ENCODE data around the gene PDSS1.

Gene PDSS1

DNA sequence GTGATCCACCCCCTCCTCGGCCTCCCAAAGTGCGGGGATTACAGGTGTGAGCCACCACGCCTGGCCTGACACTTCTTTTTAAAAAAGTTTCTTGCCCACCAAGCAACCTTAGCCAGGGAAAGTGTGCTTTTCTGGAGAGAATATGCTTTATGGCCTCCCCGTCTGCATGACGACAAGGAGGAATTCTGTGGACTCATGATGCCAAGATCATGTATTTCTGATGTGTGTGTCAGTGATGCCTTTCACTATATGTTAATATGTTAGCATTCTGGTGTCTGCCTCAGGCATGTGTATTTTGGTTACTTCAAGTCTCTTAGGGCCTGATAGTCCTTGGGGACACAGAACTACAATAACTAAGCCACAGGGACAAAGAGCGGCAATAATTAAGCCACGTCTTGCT lies 2.1 kb downstream of the PDSS1 start:
- no peak for DNase-seq

DNA sequence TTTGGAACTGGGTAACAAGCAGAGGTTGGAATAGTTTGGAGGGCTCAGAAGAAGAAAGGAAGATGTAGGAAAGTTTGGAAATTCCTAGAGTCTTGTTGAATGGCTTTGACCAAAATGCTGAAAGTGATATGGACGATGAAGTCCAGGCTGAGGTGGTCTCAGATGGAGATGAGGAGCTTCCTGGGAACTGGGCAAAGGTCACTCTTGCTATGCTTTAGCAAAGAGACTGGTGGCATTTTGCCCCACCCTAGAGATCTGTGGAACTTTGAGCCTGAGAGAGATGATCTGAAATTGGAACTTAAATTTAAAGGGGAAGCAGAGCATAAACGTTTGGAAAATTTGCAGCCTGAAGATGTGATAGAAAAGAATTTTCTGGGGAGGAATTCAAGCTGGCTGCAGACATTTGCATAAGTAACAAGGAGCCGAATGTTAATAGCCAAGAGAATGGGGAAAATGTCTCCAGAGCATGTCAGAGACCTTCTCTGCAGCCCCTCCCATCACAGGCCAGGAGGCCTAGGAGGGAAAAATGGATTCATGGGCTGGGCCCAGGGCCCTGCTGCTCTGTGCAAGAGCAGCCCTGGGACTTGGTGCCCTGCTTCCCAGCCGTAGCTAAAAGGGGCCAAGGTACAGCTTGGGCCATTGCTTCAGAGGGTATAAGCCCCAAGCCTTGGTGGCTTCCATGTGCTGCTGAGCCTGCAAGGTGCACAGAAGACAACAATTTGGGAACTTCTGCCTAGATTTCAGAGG lies 3.6 kb downstream of the PDSS1 start:
- DNase-seq, result no peak

DNA sequence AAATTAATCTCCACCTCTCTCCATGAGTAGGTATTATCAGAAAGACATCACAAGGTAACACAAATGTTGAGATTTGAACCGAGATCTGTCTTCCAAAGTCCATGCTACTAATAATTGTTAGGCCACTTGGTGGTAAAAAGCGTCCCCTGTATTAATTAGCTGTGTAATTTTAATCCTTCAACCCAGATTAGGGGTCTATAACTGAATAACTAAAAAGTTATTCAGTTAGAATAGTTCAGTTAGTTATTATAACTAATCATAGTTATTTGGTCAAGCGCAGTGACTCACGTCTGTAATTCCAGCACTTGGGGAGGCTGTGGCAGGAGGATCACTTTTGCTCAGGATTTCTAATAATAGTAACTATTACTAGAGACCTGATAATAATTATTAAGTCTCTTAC lies 5.6 kb downstream of the PDSS1 start:
- no peak for DNase-seq

DNA sequence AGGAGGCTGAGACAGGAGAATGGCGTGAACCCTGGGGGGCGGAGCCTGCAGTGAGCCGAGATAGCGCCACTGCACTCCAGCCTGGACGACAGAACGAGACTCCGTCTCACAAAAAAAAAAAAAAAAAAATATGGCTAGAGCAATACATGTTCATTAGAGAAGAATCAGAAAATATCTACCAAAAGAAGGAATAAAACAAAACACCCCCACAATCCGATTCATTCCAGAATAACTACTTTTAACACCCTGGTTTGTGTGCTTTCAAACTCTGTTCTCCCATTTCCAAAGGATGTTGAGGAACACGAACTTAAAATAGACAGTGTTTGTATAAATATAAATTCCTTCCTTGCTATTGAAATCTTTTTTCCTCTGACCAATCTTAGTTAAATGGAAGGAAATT lies 6.5 kb downstream of the PDSS1 start:
- DNase-seq, result no peak

DNA sequence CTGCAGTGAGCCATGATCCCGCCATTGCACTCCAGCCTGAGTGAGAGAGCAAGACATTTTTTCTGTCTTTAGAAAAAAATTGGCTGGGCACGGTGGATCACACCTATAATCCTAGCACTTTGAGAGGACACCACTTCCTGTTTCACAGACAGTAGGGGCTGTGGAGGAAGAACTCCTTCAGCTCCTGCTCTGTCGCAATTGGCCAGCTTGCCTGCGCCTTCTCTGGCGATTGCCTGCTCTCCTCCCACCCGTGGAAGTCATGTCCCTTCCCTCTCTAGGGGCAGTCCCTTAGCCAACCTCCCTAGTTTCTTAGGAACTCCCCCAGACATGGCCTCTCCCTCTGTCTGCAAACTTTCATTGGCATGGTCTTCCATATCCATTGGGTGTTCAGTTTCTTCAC lies 8.7 kb downstream of the PDSS1 start:
- DNase-seq, result no peak

DNA sequence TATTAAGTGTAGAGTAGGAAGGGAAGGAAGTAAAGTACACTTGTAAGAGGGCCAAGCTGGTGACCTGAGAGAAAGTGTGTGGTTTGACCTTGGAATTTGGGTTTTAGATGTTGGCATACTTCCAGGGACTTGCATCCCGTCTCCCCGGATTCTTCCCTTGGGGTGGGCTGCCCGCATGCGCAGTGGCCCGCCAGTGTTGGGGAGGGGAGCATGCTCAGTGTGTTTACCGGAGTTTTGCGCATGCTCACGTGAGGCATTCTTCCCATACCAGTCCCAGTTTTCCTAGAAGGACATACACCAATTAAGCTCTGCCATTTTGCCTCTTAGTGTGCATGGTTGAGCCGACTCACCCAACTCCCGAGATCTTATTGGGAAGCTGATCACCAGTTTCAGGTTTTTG lies 9.4 kb downstream of the PDSS1 start:
- no peak for DNase-seq

DNA sequence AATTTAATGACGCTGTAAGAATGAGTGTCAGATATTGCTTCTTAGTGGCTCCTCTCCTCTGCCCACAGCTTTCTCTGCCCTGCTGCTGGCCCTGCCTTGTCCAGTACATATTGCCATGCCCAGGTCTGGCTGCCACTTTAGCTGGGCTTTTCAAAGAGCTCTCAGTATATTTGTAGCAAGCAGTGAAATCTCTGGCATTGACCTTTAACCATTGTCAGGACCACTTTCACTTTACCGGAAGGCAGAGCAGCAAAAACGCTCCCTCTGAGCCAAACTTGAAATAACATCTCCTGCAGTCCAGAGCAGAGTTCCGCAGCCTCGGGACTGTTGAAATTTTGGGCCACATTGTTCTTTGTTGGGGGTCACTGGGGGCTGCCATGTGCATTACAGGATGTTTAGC lies 13.8 kb downstream of the PDSS1 start:
- no peak for DNase-seq

DNA sequence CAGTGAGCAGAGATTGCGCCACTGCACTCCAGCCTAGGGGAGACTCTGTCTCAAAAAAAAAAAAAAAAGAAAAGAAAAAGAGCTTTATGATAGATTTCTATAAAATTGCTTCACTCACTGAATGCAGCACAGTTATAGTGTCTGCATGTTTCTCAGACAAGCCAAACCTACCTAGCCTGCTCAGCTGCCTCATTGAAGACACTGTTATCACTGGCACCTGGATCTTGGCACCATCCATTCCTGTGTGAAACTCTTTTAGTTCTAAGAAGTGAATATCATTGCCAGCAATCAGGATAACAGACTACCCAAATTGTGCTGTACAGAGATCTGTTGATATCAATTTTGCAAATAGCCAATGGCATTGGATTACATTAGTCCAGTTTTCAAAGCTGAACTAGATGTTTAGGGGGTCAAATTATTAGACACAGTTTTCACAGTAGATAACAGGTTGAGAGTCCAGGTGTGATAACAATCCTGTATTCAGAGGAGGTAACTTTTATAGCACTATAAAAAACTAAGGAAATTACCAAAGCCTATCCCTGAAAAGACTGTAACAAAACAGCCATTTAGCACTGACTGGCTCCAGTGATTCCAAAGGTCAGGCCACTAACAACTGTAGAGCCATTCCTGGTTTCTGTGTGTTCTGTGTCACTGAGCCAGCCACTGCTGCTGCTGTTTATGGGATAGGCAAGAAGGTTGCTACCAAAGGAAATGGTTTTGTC lies 17.1 kb downstream of the PDSS1 start:
- DNase-seq, result no peak

DNA sequence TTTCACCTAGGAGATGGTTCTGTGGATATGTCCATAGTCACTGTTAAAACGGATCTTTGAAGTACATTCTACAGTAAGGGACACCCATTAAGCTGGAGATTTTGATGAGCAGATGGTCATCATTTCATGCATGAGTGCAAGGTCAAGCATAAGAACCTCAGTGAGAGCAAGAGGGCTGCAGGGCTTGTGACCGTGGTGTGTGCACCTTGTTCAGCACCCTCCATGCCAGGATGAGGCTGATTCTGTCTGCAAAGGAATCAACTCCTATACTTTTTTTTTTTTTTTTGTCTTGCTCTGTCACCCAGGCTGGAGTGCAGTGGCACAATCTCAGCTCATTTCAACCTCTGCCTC lies 17.6 kb downstream of the PDSS1 start:
- DNase-seq, result no peak

DNA sequence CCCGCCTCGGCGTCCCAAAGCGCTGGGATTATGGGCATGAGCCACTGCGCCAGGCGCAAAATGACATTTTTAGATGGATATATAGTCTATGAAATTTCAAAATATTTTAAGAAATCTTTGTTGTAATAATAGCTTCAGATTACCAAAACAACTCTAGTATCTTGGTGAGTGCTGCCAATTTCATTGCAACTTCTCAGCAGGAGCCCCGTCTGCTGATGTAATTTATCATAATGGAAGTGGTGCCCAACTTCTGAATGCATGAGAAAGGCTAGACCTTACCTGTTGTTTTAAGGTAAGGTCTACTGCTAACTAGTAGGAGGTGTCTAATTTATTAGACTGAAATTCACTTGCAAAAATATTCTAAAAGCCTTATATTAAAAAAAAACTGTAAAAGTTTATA lies 20.0 kb downstream of the PDSS1 start:
- no peak for DNase-seq

DNA sequence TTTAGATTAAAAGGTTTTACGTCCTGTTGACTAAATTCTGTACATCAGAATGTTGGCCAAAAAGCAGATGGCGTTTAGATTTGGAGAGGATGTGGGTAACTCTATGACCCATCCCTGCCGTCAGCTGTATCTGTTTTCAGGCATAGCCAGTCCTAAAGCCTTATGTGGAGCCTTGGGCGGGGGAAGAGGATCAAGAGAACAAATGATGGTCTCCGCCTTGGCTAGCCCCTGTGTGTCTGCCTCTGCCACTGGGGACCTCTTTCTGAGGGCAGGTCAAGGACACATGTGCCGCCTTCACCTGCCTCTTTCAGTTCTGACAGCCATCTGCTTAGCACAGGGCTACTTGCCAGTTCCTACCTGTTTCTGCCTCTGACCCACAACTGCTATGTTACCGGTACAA lies 24.1 kb downstream of the PDSS1 start:
- no peak for DNase-seq

DNA sequence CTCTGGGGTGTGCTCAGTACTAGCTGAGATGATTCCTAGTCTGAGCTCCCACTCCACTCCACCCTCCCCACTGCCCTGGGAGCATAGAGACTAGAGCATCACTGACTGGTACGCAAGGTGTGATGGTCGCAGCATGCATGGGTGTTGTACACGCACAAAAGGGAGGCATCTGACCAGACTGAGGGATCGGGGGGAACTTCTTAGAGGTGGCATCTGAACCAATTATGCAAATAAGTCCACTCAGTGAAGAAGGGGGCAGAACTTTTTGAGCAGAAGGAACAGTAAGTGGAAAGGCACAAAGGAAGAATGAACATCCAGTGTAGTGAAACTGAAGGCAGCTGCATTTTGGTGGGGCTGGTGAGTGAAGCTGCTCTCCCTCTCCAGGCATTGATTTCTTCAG lies 25.5 kb downstream of the PDSS1 start:
- no peak for DNase-seq

DNA sequence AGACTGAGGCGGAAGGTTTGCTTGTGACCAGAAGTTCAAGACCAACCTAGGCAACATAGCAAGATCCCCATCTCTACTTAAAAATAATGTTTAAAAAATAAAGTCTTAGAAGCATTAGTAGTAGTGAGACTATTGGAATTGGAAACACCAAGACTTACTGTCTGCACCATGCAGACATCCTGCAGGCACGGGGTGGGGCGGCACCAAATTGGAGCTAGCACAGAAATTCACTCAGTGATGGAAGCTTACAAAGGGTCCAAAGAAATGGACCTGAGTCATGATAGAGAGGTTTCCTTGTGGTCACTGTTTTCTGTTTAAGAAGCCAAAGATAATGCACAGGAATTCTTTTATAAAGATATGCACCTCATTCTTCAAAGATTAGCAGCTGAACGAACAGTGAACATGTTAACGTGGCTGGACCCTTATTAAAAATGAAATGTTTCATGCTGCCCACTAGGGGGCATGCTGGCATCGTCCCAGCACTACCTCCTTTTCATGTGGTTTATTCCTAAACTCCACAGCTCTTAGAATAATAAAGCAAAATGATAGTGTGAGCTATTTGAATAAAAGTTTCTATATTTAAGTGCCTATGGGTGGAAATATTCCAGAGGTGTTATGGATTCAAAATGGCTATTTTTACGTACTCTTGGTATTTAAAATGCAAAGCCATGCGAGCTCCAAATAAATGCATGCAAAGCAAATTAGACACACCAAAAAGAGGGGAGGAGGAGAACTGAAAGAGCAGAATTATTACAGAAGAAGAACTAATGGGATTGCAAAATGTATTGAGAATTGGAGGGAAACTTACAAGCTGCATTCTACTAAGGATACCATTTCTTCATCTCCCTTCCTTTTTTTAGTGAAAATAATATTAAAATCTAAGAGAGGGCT lies 28.6 kb downstream of the PDSS1 start:
- DNase-seq, result no peak

DNA sequence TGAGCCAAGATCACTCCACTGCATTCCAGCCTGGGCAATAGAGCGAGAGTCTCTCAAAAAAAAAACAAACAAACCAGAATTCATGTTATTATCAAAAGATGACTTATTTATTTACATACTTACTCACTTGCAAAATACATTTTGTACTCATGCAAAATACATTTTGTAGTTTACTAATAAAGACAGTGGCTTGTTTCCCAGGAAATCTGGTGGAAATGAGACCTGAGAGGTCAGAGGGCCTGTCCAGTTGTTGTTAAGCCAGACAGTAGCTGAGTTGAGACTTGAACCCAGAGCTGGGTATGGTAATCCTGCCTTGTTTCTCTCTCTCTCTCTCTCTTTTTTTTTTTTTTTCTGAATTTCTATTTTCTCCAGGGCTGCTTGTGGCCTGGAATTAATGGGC lies 29.5 kb downstream of the PDSS1 start:
- no peak for DNase-seq

DNA sequence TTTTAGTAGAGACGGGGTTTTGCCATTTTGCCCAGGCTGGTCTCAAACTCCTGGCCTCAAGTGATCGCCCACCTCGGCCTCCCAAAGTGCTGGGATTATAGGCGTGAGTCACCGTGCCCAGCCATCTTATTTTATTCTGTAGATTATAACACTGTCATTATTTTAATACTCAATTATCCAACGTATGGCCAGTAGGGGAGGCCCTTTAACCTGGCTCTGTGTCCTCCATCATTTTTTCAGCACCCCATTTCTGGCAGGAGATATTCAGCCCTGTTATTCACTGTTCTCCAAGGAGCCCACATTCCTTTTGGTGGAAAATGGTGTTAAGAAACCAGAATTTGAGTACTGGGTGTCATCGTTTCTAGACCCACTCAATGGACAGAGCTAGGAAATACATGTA lies 31.5 kb downstream of the PDSS1 start:
- no peak for DNase-seq

DNA sequence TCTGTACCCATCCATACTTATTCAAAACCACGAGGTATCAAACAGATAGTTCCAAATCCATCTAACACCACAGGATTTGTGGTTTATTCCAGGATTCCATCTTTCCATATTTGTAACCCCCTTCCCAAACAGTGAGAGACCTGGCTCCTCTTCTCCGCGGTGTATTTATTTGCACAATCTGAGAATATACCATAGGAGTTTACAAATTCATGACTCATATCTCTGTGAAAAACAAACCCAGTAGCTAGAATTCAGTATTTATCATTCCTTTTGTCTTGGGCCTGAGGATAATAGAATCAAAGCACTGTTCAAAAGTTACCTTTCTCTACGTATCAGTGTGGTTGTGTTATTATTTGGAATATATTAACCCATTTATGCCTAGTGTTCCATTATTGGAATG lies 31.9 kb downstream of the PDSS1 start:
- no peak for DNase-seq

DNA sequence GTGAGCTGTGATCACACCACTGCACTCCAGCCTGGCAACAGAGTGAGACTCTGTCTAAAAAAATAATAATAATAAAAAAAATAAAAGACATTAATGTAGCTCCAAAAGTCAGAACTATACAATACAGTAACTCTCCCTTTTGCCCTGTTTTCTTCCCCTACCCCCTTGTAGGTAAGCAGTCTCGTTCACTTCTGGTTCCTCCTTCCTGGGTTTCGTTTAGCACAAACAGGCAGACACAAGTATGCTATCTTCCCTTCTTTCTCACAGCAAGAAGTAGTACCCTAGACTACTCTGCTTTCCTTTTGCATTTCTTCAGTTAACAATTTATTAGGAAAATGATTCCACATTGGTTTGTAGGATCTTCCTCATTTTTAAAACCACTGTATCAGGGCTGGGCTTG lies 33.1 kb downstream of the PDSS1 start:
- DNase-seq, result no peak

DNA sequence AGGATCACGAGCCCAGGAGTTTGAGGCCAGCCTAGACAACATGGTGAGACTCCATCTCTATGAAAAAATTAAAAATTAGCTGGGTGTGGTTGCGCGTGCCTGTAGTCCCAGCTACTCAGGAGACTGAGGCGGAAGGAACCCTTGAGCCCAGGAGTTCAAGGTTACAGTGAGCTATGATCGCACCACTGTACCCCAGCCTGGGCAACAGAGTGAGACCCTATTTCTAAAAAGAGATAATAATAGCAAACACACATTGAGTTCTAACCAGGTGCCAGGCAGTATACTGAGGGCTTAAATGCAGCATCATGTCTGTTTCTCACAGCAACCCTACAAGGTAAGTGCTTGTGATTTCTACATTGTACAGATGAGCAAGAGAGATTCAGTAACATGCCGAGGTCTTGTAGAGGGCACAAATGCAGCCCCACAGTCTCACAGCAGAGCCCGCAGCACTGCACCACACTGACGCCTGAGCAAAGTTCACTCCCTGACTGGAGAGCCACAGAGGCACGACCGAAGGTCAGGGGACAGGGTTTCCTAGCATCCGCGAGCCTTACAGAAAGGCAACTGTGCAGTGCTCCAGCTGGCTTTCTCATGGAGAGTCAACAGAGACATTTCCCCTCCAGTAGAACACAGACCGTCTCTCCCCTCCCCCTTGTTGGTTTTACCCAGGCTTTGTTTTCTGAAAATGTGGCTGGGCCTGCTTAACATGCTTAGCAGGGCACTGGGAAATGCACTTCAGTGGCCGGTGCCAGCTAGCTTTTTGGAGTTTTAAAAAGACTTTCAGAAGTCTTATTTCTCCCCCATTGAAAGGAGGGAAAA lies 36.5 kb downstream of the PDSS1 start:
- no peak for DNase-seq

DNA sequence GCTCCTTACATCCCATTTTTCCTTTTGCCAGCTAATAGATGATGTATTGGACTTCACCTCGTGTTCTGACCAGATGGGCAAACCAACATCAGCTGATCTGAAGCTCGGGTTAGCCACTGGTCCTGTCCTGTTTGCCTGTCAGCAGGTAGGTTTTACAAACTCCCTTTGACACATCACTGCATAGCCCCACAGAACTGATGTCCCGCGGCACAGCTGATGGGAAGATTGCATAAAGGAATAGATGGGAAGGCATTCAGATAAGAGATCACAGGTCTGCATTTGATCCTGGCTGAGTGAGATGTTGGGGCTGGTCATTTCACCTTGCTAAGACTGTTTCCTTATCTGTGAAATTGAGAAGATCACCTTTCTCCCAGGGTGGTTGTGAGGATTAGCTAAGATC lies 37.9 kb downstream of the PDSS1 start:
- DNase-seq, result no peak

DNA sequence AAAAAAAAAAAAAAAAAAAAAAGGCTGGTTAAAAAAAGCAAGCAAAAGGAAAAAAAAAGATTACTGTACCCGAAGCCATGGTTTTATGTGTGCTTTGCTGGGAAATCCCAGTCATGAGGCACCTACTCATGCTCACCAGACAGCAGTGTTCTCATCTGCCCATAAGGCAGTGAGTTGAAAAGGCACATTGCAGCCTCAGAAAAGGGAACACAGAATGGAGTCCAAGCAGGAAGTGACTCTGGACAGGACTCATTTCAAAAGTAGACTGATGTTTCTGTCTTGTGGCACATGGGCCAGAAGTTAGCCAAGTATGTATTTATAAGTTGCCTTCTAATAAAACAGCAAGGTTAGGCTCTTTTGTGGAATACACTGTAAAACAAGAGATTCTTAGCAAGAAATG lies 40.2 kb downstream of the PDSS1 start:
- no peak for DNase-seq

DNA sequence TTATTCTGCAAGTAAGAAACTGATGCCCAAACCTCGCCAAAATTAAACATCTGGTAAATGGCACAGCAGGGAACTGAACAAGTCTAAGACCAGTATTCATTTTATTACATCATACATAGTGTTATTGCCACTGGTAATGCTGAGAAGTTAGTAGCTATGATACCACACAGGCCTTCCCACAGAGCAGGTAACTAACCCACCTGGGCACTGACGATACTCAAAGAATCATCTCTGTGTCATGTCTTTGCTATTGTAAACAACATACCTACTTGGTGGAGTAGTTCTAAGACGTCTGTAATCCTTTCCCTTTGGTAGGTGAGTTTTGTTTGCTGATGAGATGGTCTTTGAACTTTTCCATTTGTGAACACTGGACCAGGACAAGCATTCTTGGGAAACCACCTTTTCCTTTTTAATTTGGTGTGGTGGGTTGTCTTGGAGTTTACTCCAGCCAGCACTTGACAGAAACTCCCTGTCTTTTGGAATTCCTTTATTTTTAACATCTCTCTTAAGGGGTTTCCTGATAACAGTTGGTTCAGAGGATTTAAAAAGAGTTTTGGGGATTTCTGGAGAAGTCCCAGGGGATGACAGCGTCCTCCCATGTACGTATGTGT lies 40.9 kb downstream of the PDSS1 start:
- DNase-seq, result no peak

DNA sequence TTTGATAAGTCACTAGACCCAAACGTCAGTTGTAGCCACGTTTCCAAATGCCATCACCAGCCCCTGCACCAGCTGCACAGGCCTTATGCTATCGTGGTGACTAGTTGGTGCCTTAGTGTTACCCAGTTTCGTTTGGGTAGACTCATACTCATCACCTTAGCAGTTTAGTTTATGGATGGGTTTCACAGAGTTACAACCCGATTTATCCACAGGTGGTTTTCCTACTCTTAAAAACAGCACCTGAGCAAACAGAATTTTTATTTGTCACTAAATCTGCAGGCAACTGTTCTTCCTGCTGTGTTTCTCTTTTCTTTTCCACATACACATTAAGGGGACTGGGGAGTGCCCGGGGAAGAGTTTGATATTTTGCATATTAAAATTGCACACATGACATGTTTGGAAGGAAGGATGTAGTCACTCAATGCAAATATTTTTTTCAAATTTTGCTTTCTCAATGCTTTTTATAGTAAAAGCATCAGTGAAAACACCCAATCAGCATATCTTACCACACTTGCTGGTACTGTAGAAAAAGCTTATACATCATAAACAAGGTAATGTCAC lies 41.6 kb downstream of the PDSS1 start:
- DNase-seq, result no peak
